CD4-positive, alpha-beta T cell (primary cell): ENCODE measurements around the gene ANKRD45. TPM values are rescaled to one million over a fixed set of nuclear protein-coding genes. Genes with fewer than 3 reads are reported as not detected.
"Not testable (repeated sequence)": the region's sequence is repeated elsewhere in the genome, so short reads cannot be mapped to it uniquely, and the experiment has no call there.

Experiments
- ATAC-seq: fragments of 200-7000 bp; cut with Tn5 transposase; one replicate; pipeline ENCODE4 v1.10.0; 2022; ENCODE audit warnings: mild to moderate bottlenecking; ENCODE audit not compliant: poor library complexity
- CTCF ChIA-PET: fragments of 350-600 bp; sonication (Branson Sonifier 250); formaldehyde crosslinking; loops from one replicate; lab custom pipeline; 2021; ENCODE audit warnings: antibody characterized with exemption, inconsistent platforms; lab: Charles Lee
- POLR2A ChIA-PET: fragments of 350-600 bp; sonication (Branson Sonifier 250); formaldehyde crosslinking; loops from one replicate; lab custom pipeline; 2021; ENCODE audit warnings: antibody characterized with exemption, inconsistent platforms; lab: Charles Lee
- DNase-seq, 14 experiments: peaks; one replicate each; pipeline ENCODE4 v3.0.0-alpha.2; 2013 to 2020; ENCODE audit warnings: mixed read lengths in 2 of 14
- H3K27ac ChIP-seq, 2 donors: one replicate each; pipeline versions ENCODE4 v1.5.1 to v1.7.0; 2013; ENCODE audit warnings: low read length in 2 of 2, low read depth in 1 of 2, mild to moderate bottlenecking in 1 of 2
- H3K27me3 ChIP-seq, 2 experiments: 1 replicate in 1 of 2; 2 replicates in 1 of 2; pipeline versions ENCODE4 v1.6.1 to v1.7.0; 2013; ENCODE audit warnings: low read length in 2 of 2, control low read depth in 1 of 2, mild to moderate bottlenecking in 1 of 2, moderate library complexity in 1 of 2; ENCODE audit not compliant: insufficient read depth in 2 of 2, control insufficient read depth in 1 of 2
- H3K36me3 ChIP-seq: one replicate; pipeline ENCODE4 v1.6.1; 2013; ENCODE audit warnings: low read length, control low read depth; ENCODE audit not compliant: insufficient read depth
- H3K4me1 ChIP-seq: one replicate; pipeline ENCODE4 v1.6.1; 2013; ENCODE audit warnings: low read length, control low read depth; ENCODE audit not compliant: insufficient read depth
- H3K4me3 ChIP-seq: one replicate; pipeline ENCODE4 v1.5.1; 2013; ENCODE audit warnings: mild to moderate bottlenecking, low read length, moderate library complexity
- H3K9me3 ChIP-seq, 2 experiments: 1 replicate in 1 of 2; 2 replicates in 1 of 2; pipeline versions ENCODE4 v1.6.1 to v1.7.0; 2013; ENCODE audit warnings: low read length in 2 of 2, mild to moderate bottlenecking in 2 of 2, control low read depth in 1 of 2, moderate library complexity in 1 of 2; ENCODE audit not compliant: control insufficient read depth in 1 of 2, insufficient read depth in 1 of 2
- H3K27ac Mint-ChIP-seq: one replicate; pipeline ENCODE4 v1.8.0; 2020; ENCODE audit warnings: mixed read lengths
- H3K27me3 Mint-ChIP-seq: one replicate; pipeline ENCODE4 v1.8.0; 2021; ENCODE audit warnings: mixed read lengths
- H3K36me3 Mint-ChIP-seq: one replicate; pipeline ENCODE4 v1.8.0; 2021; ENCODE audit warnings: low read depth, mixed read lengths
- H3K4me1 Mint-ChIP-seq: one replicate; pipeline ENCODE4 v1.8.0; 2021; ENCODE audit warnings: low read depth, mixed read lengths
- H3K4me3 Mint-ChIP-seq: one replicate; pipeline ENCODE4 v1.8.0; 2020; ENCODE audit warnings: mild to moderate bottlenecking, mixed read lengths
- H3K9me3 Mint-ChIP-seq: one replicate; pipeline ENCODE4 v1.8.0; 2020; ENCODE audit warnings: mixed read lengths
- CTCF ChIP-seq: fragments of 200-600 bp; IDR thresholded peaks from one replicate; pipeline ENCODE4 v1.8.0; 2022; ENCODE audit warnings: antibody characterized with exemption, mild to moderate bottlenecking
- intact Hi-C, 2 experiments: fragments of 100-400 bp; cut with DNase I in 1 of 2; cut with micrococcal nuclease in 1 of 2; formaldehyde crosslinking; loops; one replicate each; pipeline versions ENCODE4 v1.15.1 to v1.9.0; 2023 to 2025; cut with DNase I, micrococcal nuclease
- total RNA-seq, 174 experiments: library from RNA in 2 of 174; stranded (reverse) in 2 of 174; gene quantifications; one replicate each; pipeline ENCODE4 v1.2.3 and lab custom pipeline; 2021 to 2026

ANKRD45 gene
- total RNA-seq, 2 experiments from 2014 or later = not detected

- no peaks in the 10 kb centered on the region for H3K4me1 Mint-ChIP-seq
Observed at GRCh38 chr1:173646656-173647055, 23.0 kb downstream of the ANKRD45 start.

GRCh38 chr1:173642450-173643139 is 27.1 kb downstream of the ANKRD45 start:
- H3K9me3 ChIP-seq, H3K9me3 Mint-ChIP-seq, POLR2A ChIA-PET: not testable (repeated sequence)

More at GRCh38 chr1:173646656-173647055, 23.0 kb downstream of the ANKRD45 start:
- no peak overlapping the region for H3K27ac ChIP-seq
- DNase-seq (no peak), ATAC-seq (no peak)
- Mint-ChIP-seq H3K9me3 (no peaks in the 10 kb centered on the region), H3K4me3 (no peak overlapping the region), H3K27me3 (no peaks in the 10 kb centered on the region), H3K36me3 (no peaks in the 10 kb centered on the region), H3K27ac (no peak overlapping the region)
- intact Hi-C loops = no loop called here
- ChIA-PET CTCF (interaction anchor here (0.6 to 1.3 kb wide), 2 partner anchors 10 to 1038 kb away, joined by 3 to 6 read pairs; no protein-coding TSS in a partner anchor), POLR2A (no interaction called here)
- no peaks in the 10 kb centered on the region for H3K4me1 ChIP-seq
- no peaks in the 10 kb centered on the region for H3K27me3 ChIP-seq
- H3K4me3 ChIP-seq = no peak overlapping the region
- H3K9me3 ChIP-seq = no peaks in the 10 kb centered on the region
- no peak for TF ChIP-seq CTCF
- no peaks in the 10 kb centered on the region for H3K36me3 ChIP-seq

GRCh38 chr1:173639102-173639501 is 30.5 kb downstream of the ANKRD45 start:
- intact Hi-C loops = no loop called here
- Histone ChIP-seq H3K9me3 (peaks cover 0 to 6% of the 10 kb centered on the region in 2 experiments), H3K4me1 (no peaks in the 10 kb centered on the region), H3K4me3 (no peak overlapping the region), H3K27ac (no peak overlapping the region), H3K36me3 (no peaks in the 10 kb centered on the region), H3K27me3 (no peaks in the 10 kb centered on the region)
- Mint-ChIP-seq H3K27ac (no peak overlapping the region), H3K27me3 (no peaks in the 10 kb centered on the region), H3K4me3 (no peak overlapping the region), H3K9me3 (peaks cover 3% of the 10 kb centered on the region), H3K4me1 (no peaks in the 10 kb centered on the region), H3K36me3 (no peaks in the 10 kb centered on the region)
- TF ChIP-seq CTCF = no peak
- ChIA-PET CTCF (no interaction called here), POLR2A (no interaction called here)
- no peak for ATAC-seq
- no peak for DNase-seq

More at GRCh38 chr1:173642450-173643139, 27.1 kb downstream of the ANKRD45 start:
- H3K4me1 Mint-ChIP-seq, H3K4me3 Mint-ChIP-seq, CTCF ChIA-PET, DNase-seq, H3K4me1 ChIP-seq, H3K36me3 ChIP-seq, intact Hi-C loops, H3K36me3 Mint-ChIP-seq, ATAC-seq, H3K27ac ChIP-seq, H3K27ac Mint-ChIP-seq, H3K4me3 ChIP-seq, H3K27me3 ChIP-seq, H3K27me3 Mint-ChIP-seq: not testable (repeated sequence)
